Fibroblast of pulmonary artery (primary cell): ENCODE measurements around the gene ICA1.

Source experiments
- DNase-seq: peaks from one replicate; pipeline ENCODE4 v3.0.0-alpha.2; 2010; ENCODE audit warnings: low read depth
- H3K4me3 ChIP-seq: replicated peaks from 2 replicates; pipeline ENCODE4 v1.5.1; 2011; ENCODE audit warnings: low read depth, mild to moderate bottlenecking, control low read depth, low read length, moderate library complexity
- CTCF ChIP-seq: IDR thresholded peaks from 2 replicates; pipeline ENCODE4 v1.5.1; 2011; ENCODE audit warnings: mild to moderate bottlenecking, control low read depth, low read length, inconsistent platforms; ENCODE audit errors: missing control alignments

The ICA1 gene

GRCh38 chr7:8236780-8237407 lies 25.1 kb downstream of the ICA1 start:
- no peak overlapping the region for H3K4me3 ChIP-seq
- TF ChIP-seq CTCF: no peak
- no peak for DNase-seq

DNA sequence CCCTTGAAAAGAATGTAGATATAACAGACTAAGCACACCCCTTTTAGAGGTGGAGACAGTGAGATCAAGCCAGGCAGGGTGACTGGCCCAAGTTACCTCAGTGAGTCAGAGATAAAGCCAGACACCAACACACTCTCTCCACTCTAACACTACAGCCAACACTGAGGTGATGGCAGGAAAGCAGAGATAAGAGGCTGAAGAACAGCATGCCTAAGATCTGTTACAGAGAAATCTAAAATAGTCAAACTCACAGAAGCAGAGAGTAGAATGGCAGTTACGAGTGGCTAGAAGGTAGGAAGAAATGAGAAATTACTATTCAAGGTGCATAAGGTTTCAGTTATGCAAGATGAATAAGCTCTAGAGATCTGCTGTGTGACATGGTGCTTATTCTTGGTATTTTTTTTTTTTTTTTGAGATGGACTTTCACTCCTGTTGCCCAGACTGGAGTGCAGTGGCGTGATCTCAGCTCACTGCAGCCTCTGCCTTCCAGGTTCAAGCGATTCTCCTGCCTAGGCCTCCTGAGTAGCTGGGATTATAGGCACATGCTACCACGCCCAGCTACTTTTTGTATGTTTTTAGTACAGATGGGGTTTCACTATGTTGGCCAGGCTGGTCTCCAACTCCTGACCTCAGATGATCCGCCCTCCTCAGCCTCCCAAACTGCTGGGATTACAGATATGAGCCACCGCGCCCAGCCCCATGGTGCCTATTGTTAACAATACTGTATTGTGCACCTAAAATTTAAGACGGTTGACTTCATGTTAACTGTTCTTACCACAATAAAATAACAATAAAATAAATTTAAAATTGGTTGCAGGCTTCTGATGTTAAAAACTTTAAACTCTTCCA lies 28.7 kb downstream of the ICA1 start:
- no peak for TF ChIP-seq CTCF
- DNase-seq: no peak

DNA sequence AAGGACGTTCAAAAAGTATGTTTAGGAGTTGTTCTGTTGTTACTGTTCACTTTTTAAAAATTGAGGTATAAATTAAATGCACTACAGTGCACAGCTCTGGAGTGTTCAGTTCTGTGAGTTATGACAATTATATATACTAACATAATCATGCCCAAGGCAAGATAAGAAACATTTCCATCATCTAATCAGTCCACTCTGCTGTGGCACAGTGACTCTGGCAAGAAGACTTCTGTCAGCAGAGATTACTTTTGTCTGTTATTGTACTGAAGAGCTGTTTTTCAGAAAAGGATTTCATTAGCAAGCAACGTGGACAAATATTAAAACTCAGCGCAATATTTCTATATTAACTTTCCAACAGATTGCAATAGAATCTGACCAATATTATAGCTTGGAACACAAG lies 32.0 kb downstream of the ICA1 start:
- DNase-seq: no peak
- no peak for TF ChIP-seq CTCF
- H3K4me3 ChIP-seq: no peak overlapping the region

More for the DNA sequence above, 28.7 kb downstream of the ICA1 start:
- H3K4me3 ChIP-seq: no peak overlapping the region

GRCh38 chr7:8228766-8229674 lies 32.9 kb downstream of the ICA1 start:
- no peak for DNase-seq
- no peak for TF ChIP-seq CTCF
- no peak overlapping the region for H3K4me3 ChIP-seq

DNA sequence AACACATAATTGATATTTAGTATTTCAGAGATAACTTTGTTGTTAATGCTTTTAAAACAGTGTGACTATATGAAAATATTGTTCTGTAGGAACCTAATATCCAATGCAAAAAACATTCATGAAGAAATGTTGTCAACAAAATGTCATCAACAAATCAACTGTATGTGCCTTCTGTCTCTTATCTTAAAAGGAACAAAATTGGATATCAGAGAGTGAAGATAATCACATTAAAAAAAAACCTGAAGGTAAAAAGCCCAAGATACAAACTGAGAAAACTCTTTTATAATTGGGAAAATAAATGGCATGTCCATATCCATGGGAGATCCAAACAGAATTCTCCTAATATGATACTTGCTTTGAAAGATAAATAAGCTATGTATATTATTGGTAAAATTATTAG lies 33.9 kb downstream of the ICA1 start:
- no peak overlapping the region for H3K4me3 ChIP-seq
- TF ChIP-seq CTCF: no peak
- DNase-seq: no peak

GRCh38 chr7:8227261-8227660 lies 34.7 kb downstream of the ICA1 start:
- no peak for DNase-seq
- no peak for TF ChIP-seq CTCF
- no peak overlapping the region for H3K4me3 ChIP-seq
